ENCODE data around the gene DNAJC17. TPM values are rescaled to one million over a fixed set of nuclear protein-coding genes. Genes with fewer than 3 reads are reported as not detected.

The DNAJC17 gene
- total RNA-seq, 4 donors from 2014 or later, result 6.0 to 56.9 (median 22.3) TPM

DNA sequence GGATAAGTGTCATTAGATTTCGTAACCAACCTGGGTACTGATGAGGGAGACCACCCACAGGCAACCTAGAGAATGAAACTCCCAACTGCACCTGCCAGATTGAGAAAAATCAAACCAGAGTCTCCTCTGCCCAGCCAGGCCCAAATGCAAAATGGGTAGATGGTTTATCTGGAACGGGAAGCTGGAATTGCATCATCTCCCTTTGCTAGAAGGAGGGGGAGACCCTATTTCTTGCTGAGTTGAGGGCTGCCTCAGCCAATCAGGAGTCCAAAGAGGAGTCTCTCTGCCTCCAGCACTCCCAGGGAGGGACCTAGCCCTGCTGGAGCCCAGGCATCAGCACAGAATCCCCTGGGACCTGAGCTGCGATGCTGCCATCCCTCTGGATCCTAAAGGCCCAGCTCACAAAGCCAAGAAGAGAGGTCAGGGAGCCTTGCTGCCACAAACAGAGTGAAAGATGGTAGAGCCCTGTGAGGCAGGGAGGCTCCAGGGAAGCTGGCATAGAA is 60.3 kb downstream of the DNAJC17 start:
- intact Hi-C loops (cut with DNase I; ENCODE audit: low total_unique reads), result no loop called here
- Histone ChIP-seq H3K27me3 (no peaks in the 10 kb centered on the region), H3K36me3 (peaks cover 0 to 47% (median 16%) of the 10 kb centered on the region in 4 donors), H3K9me3 (no peaks in the 10 kb centered on the region), H3K4me1 (peaks cover 0 to 3% (median 0%) of the 10 kb centered on the region in 4 donors), H3K4me3 (no peak overlapping the region), H3K27ac (no peak overlapping the region)
- TF ChIP-seq CTCF (IDR thresholded peaks at IDR 0.05) (no peak), POLR2AphosphoS5 (IDR thresholded peaks at IDR 0.05) (no peak), POLR2A (IDR thresholded peaks at IDR 0.05) (no peak), EP300 (IDR thresholded peaks at IDR 0.05; ENCODE audit: low read depth) (no peak)
- in situ Hi-C loops (cut with MboI; ENCODE audit: low pct_ligation_motif_present in 1 of 4, low pct_unique_long_range_greater_than_20kb in 1 of 4, low sequenced_read_pairs in 3 of 4), result no loop called here
- 80 to 85% methylated on average over 2 to 3 of the region's 3 CpGs for WGBS, 2 donors (ENCODE audit: low coverage in 1 of 2)
- DNase-seq, result no peak

- TF ChIP-seq POLR2AphosphoS5 (IDR thresholded peaks at IDR 0.05) (no peak), POLR2A (IDR thresholded peaks at IDR 0.05) (no peak), CTCF (IDR thresholded peaks at IDR 0.05) (no peak), EP300 (IDR thresholded peaks at IDR 0.05; ENCODE audit: low read depth) (no peak)
- intact Hi-C loops (cut with DNase I; ENCODE audit: low total_unique reads), result no loop called here
Observed at GRCh38 chr15:40744815-40745152, 62.5 kb downstream of the DNAJC17 start.

GRCh38 chr15:40743921-40744814 is 63.1 kb downstream of the DNAJC17 start:
- Histone ChIP-seq H3K9me3 (no peaks in the 10 kb centered on the region), H3K27me3 (no peaks in the 10 kb centered on the region), H3K36me3 (peaks cover 0 to 40% (median 17%) of the 10 kb centered on the region in 4 donors), H3K4me1 (peaks cover 0 to 3% (median 0%) of the 10 kb centered on the region in 4 donors), H3K27ac (no peak overlapping the region), H3K4me3 (no peak overlapping the region)
- DNase-seq, result no peak
- intact Hi-C loops (cut with DNase I; ENCODE audit: low total_unique reads) (no loop called here), in situ Hi-C loops (cut with MboI; ENCODE audit: low pct_ligation_motif_present in 1 of 4, low pct_unique_long_range_greater_than_20kb in 1 of 4, low sequenced_read_pairs in 3 of 4) (no loop called here)
- TF ChIP-seq EP300 (IDR thresholded peaks at IDR 0.05; ENCODE audit: low read depth) (no peak), POLR2AphosphoS5 (IDR thresholded peaks at IDR 0.05) (no peak), POLR2A (IDR thresholded peaks at IDR 0.05) (no peak), CTCF (IDR thresholded peaks at IDR 0.05) (no peak)
- WGBS, 2 donors (ENCODE audit: low coverage in 1 of 2), result 60 to 72% methylated on average over 2 to 12 of the region's 12 CpGs

More at GRCh38 chr15:40744815-40745152, 62.5 kb downstream of the DNAJC17 start:
- H3K9me3 ChIP-seq, result no peaks in the 10 kb centered on the region
- in situ Hi-C loops (cut with MboI; ENCODE audit: low pct_ligation_motif_present in 1 of 4, low pct_unique_long_range_greater_than_20kb in 1 of 4, low sequenced_read_pairs in 3 of 4), result no loop called here
- no peak for DNase-seq
- H3K27me3 ChIP-seq, result no peaks in the 10 kb centered on the region
- WGBS, 2 donors (ENCODE audit: low coverage in 1 of 2), result 79% methylated on average over 5 of the region's 5 CpGs; no CpG with 5 or more reads in 1 of the 2 donors
- H3K4me3 ChIP-seq, result no peak overlapping the region
- H3K27ac ChIP-seq, result no peak overlapping the region
- H3K36me3 ChIP-seq, result peaks cover 0 to 39% (median 15%) of the 10 kb centered on the region in 4 donors
- peaks cover 0 to 3% (median 0%) of the 10 kb centered on the region in 4 donors for H3K4me1 ChIP-seq

DNA sequence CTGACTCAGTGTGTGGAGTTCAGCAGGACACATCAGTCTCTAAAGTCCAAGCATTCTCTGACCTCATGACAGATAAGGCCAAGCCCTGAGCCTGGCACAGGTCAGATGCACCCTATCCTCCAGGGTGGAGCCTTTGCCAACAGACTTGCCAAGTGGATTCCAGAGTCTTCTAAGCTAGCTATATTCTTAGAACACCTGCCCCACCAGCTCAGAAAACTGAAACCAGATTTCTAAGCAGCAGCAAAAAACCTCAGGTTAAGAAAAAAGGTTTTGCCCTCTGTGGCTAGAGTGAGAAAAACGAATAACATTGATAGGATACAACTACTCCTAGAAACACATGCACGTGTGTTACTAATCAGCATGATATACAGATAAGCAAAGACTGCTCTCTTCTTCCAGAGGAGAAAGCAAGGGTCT is 63.8 kb downstream of the DNAJC17 start:
- H3K4me3 ChIP-seq, result no peak overlapping the region
- no peak overlapping the region for H3K27ac ChIP-seq
- TF ChIP-seq POLR2A (IDR thresholded peaks at IDR 0.05) (no peak), POLR2AphosphoS5 (IDR thresholded peaks at IDR 0.05) (no peak), EP300 (IDR thresholded peaks at IDR 0.05; ENCODE audit: low read depth) (no peak), CTCF (IDR thresholded peaks at IDR 0.05) (no peak)
- DNase-seq, result no peak
- H3K36me3 ChIP-seq, result peaks cover 0 to 43% (median 18%) of the 10 kb centered on the region in 4 donors
- 74 to 100% methylated on average over 2 of the region's 2 CpGs for WGBS, 2 donors (ENCODE audit: low coverage in 1 of 2)
- in situ Hi-C loops (cut with MboI; ENCODE audit: low pct_ligation_motif_present in 1 of 4, low pct_unique_long_range_greater_than_20kb in 1 of 4, low sequenced_read_pairs in 3 of 4), result no loop called here
- peaks cover 0 to 3% (median 0%) of the 10 kb centered on the region in 4 donors for H3K4me1 ChIP-seq
- no peaks in the 10 kb centered on the region for H3K9me3 ChIP-seq
- no peaks in the 10 kb centered on the region for H3K27me3 ChIP-seq
- intact Hi-C loops (cut with DNase I; ENCODE audit: low total_unique reads), result no loop called here
